ENCODE results near the gene KLK10.

The KLK10 gene

GRCh38 chr19:51000981-51001380 lies 18.5 kb downstream of the KLK10 start:
- no peak for DNase-seq
- Histone ChIP-seq H3K27me3 (ENCODE audit: insufficient read depth, low read length, poor library complexity) (no peaks in the 10 kb centered on the region), H3K4me3 (ENCODE audit: low read depth in 1 of 2, low read length in 2 of 2) (no peak overlapping the region), H3K79me2 (ENCODE audit: insufficient read depth, low read length) (no peaks in the 10 kb centered on the region), H3K9me3 (ENCODE audit: insufficient read depth, low read length, severe bottlenecking) (no peaks in the 10 kb centered on the region), H3K4me1 (ENCODE audit: insufficient read depth, low read length) (no peaks in the 10 kb centered on the region), H3K9ac (ENCODE audit: low read depth, low read length) (no peak overlapping the region), H2AFZ (ENCODE audit: low read depth, low read length) (no peak overlapping the region), H3K4me2 (ENCODE audit: insufficient read depth, low read length) (no peak overlapping the region), H4K20me1 (ENCODE audit: insufficient read depth, low read length) (0 out of 2 replicates have a peak, but pooled peaks cover 2% of the 10 kb centered on the region), H3K36me3 (ENCODE audit: insufficient read depth, low read length) (no peaks in the 10 kb centered on the region), H3K27ac (ENCODE audit: low read length) (no peak overlapping the region)
- no peak for ATAC-seq (ENCODE audit: insufficient read depth, low read depth)
- TF ChIP-seq CTCF (IDR thresholded peaks at IDR 0.05; ENCODE audit: borderline replicate concordance, extremely low read depth, low read length, poor library complexity, severe bottlenecking) (no peak), EZH2 (IDR thresholded peaks at IDR 0.05; ENCODE audit: borderline replicate concordance, low read depth, low read length, severe bottlenecking) (no peak)

- TF ChIP-seq EZH2 (IDR thresholded peaks at IDR 0.05; ENCODE audit: borderline replicate concordance, low read depth, low read length, severe bottlenecking): no peak
- no peak for TF ChIP-seq CTCF (IDR thresholded peaks at IDR 0.05; ENCODE audit: borderline replicate concordance, extremely low read depth, low read length, poor library complexity, severe bottlenecking)
- no peak for ATAC-seq (ENCODE audit: insufficient read depth, low read depth)
- H3K4me2 ChIP-seq (ENCODE audit: insufficient read depth, low read length): no peak overlapping the region
Measured at GRCh38 chr19:51000426-51000825, 19.1 kb downstream of the KLK10 start.

GRCh38 chr19:50998686-50999085 lies 20.8 kb downstream of the KLK10 start:
- no peak for DNase-seq
- no peak overlapping the region for H2AFZ ChIP-seq (ENCODE audit: low read depth, low read length)
- H3K9ac ChIP-seq (ENCODE audit: low read depth, low read length): no peak overlapping the region
- ATAC-seq (ENCODE audit: insufficient read depth, low read depth): no peak
- H3K27me3 ChIP-seq (ENCODE audit: insufficient read depth, low read length, poor library complexity): no peaks in the 10 kb centered on the region
- TF ChIP-seq EZH2 (IDR thresholded peaks at IDR 0.05; ENCODE audit: borderline replicate concordance, low read depth, low read length, severe bottlenecking) (no peak), CTCF (IDR thresholded peaks at IDR 0.05; ENCODE audit: borderline replicate concordance, extremely low read depth, low read length, poor library complexity, severe bottlenecking) (no peak)
- H4K20me1 ChIP-seq (ENCODE audit: insufficient read depth, low read length): 0 out of 2 replicates have a peak, but pooled peaks cover 2% of the 10 kb centered on the region
- no peak overlapping the region for H3K4me2 ChIP-seq (ENCODE audit: insufficient read depth, low read length)
- no peak overlapping the region for H3K4me3 ChIP-seq (ENCODE audit: low read depth in 1 of 2, low read length in 2 of 2)
- H3K27ac ChIP-seq (ENCODE audit: low read length): no peak overlapping the region
- H3K79me2 ChIP-seq (ENCODE audit: insufficient read depth, low read length): no peaks in the 10 kb centered on the region
- H3K9me3 ChIP-seq (ENCODE audit: insufficient read depth, low read length, severe bottlenecking): no peaks in the 10 kb centered on the region
- no peaks in the 10 kb centered on the region for H3K36me3 ChIP-seq (ENCODE audit: insufficient read depth, low read length)
- no peaks in the 10 kb centered on the region for H3K4me1 ChIP-seq (ENCODE audit: insufficient read depth, low read length)

More at GRCh38 chr19:51000426-51000825, 19.1 kb downstream of the KLK10 start:
- Histone ChIP-seq H4K20me1 (ENCODE audit: insufficient read depth, low read length) (0 out of 2 replicates have a peak, but pooled peaks cover 2% of the 10 kb centered on the region), H3K9ac (ENCODE audit: low read depth, low read length) (no peak overlapping the region), H3K4me1 (ENCODE audit: insufficient read depth, low read length) (no peaks in the 10 kb centered on the region), H3K36me3 (ENCODE audit: insufficient read depth, low read length) (no peaks in the 10 kb centered on the region), H2AFZ (ENCODE audit: low read depth, low read length) (no peak overlapping the region), H3K27me3 (ENCODE audit: insufficient read depth, low read length, poor library complexity) (no peaks in the 10 kb centered on the region), H3K79me2 (ENCODE audit: insufficient read depth, low read length) (no peaks in the 10 kb centered on the region), H3K27ac (ENCODE audit: low read length) (no peak overlapping the region), H3K9me3 (ENCODE audit: insufficient read depth, low read length, severe bottlenecking) (no peaks in the 10 kb centered on the region), H3K4me3 (ENCODE audit: low read depth in 1 of 2, low read length in 2 of 2) (no peak overlapping the region)
- no peak for DNase-seq

GRCh38 chr19:50998061-50998460 lies 21.4 kb downstream of the KLK10 start:
- H3K27me3 ChIP-seq (ENCODE audit: insufficient read depth, low read length, poor library complexity): no peaks in the 10 kb centered on the region

More at GRCh38 chr19:50998061-50998460, 21.4 kb downstream of the KLK10 start:
- TF ChIP-seq CTCF (IDR thresholded peaks at IDR 0.05; ENCODE audit: borderline replicate concordance, extremely low read depth, low read length, poor library complexity, severe bottlenecking) (no peak), EZH2 (IDR thresholded peaks at IDR 0.05; ENCODE audit: borderline replicate concordance, low read depth, low read length, severe bottlenecking) (no peak)
- no peaks in the 10 kb centered on the region for H3K9me3 ChIP-seq (ENCODE audit: insufficient read depth, low read length, severe bottlenecking)
- no peaks in the 10 kb centered on the region for H3K4me1 ChIP-seq (ENCODE audit: insufficient read depth, low read length)
- no peak for DNase-seq
- H3K4me2 ChIP-seq (ENCODE audit: insufficient read depth, low read length): no peak overlapping the region
- 0 out of 2 replicates have a peak, but pooled peaks cover 2% of the 10 kb centered on the region for H4K20me1 ChIP-seq (ENCODE audit: insufficient read depth, low read length)
- no peak overlapping the region for H3K27ac ChIP-seq (ENCODE audit: low read length)
- no peak overlapping the region for H2AFZ ChIP-seq (ENCODE audit: low read depth, low read length)
- no peaks in the 10 kb centered on the region for H3K79me2 ChIP-seq (ENCODE audit: insufficient read depth, low read length)
- no peaks in the 10 kb centered on the region for H3K36me3 ChIP-seq (ENCODE audit: insufficient read depth, low read length)
- ATAC-seq (ENCODE audit: insufficient read depth, low read depth): no peak
- no peak overlapping the region for H3K4me3 ChIP-seq (ENCODE audit: low read depth in 1 of 2, low read length in 2 of 2)
- no peak overlapping the region for H3K9ac ChIP-seq (ENCODE audit: low read depth, low read length)
